GM23338 (cell line): ENCODE data around the gene MRPS7.

Experiments used
- CREB1 ChIP-seq: fragments of 250-450 bp; sonication (Bioruptor Pico); IDR thresholded peaks from 2 replicates; pipeline ENCODE4 v1.5.0; 2020; ENCODE audit warnings: low read depth, mild to moderate bottlenecking, moderate library complexity
- ETS1 ChIP-seq: IDR thresholded peaks from 2 replicates; pipeline ENCODE4 v1.6.1; 2016; ENCODE audit warnings: antibody characterized with exemption
- EZH2 ChIP-seq: fragments of 200-600 bp; sonication (generic); IDR thresholded peaks from one replicate; pipeline ENCODE4 v1.8.0; 2017; ENCODE audit warnings: antibody characterized with exemption, mild to moderate bottlenecking, low read depth; ENCODE audit not compliant: unreplicated experiment
- JUNB ChIP-seq: IDR thresholded peaks from one replicate; pipeline ENCODE4 v1.6.1; 2016; ENCODE audit warnings: antibody characterized with exemption; ENCODE audit not compliant: unreplicated experiment
- POLR2AphosphoS5 ChIP-seq: IDR thresholded peaks from 2 replicates; pipeline ENCODE4 v1.6.1; 2016; ENCODE audit warnings: antibody characterized with exemption, low read depth
- REST ChIP-seq: IDR thresholded peaks from one replicate; pipeline ENCODE4 v1.6.1; 2018; ENCODE audit warnings: antibody characterized with exemption; ENCODE audit not compliant: unreplicated experiment
- STAT1 ChIP-seq: IDR thresholded peaks from one replicate; pipeline ENCODE4 v1.6.1; 2016; ENCODE audit warnings: antibody characterized with exemption; ENCODE audit not compliant: unreplicated experiment
- TF ChIP-seq, protein P1 (sequence below), 2 experiments: fragments of 200-600 bp in 1 of 2; sonication (generic) in 1 of 2; conservative IDR thresholded peaks; 2 replicates each; pipeline versions ENCODE4 v1.5.1 to v1.6.1; 2016 to 2017; ENCODE audit warnings: antibody characterized with exemption in 2 of 2, low read depth in 2 of 2, mild to moderate bottlenecking in 2 of 2, moderate library complexity in 1 of 2

DNA sequence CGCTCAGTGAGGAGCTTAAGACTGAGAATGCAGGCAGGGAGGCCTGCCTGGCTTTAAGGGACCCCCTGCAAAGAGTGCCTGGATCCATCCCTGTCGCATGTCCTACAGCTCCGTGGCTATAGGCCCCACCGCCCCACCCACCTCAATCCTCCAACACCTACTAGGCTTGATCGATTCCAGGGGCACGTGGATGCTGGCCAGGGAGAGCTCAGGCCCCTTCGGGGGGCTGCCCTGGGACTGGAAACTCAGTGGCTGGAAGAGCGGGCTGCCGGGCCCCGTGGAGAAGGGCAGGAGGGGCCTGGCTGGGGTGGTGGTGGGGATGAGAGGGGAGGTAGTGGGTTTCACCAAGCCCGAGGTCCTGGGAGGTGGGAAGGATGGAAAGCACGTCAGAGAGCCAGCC, 22.5 kb upstream of the MRPS7 start:
- TF ChIP-seq, protein P1, sequence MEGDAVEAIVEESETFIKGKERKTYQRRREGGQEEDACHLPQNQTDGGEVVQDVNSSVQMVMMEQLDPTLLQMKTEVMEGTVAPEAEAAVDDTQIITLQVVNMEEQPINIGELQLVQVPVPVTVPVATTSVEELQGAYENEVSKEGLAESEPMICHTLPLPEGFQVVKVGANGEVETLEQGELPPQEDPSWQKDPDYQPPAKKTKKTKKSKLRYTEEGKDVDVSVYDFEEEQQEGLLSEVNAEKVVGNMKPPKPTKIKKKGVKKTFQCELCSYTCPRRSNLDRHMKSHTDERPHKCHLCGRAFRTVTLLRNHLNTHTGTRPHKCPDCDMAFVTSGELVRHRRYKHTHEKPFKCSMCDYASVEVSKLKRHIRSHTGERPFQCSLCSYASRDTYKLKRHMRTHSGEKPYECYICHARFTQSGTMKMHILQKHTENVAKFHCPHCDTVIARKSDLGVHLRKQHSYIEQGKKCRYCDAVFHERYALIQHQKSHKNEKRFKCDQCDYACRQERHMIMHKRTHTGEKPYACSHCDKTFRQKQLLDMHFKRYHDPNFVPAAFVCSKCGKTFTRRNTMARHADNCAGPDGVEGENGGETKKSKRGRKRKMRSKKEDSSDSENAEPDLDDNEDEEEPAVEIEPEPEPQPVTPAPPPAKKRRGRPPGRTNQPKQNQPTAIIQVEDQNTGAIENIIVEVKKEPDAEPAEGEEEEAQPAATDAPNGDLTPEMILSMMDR (conservative IDR thresholded peaks at IDR 0.05; ENCODE audit: low read depth in 2 of 2) = no peak
- TF ChIP-seq CREB1 (no peak), POLR2AphosphoS5 (0 out of 2 replicates have a peak, but pooled peaks have one; percentile 6), STAT1 (no peak), JUNB (no peak), EZH2 (no peak), ETS1 (no peak), REST (no peak)
